CD4-positive, alpha-beta T cell treated with Interleukin-17A for 4 hours (primary cell): ENCODE data around the gene NAA10.

Source experiments
- DNase-seq: peaks from one replicate; pipeline ENCODE4 v3.0.0-alpha.2; 2020; ENCODE audit warnings: mixed read lengths

NAA10 gene

GRCh38 chrX:153927922-153928760, 6.7 kb downstream of the NAA10 start:
- DNase-seq, result peak; percentile 97

DNA sequence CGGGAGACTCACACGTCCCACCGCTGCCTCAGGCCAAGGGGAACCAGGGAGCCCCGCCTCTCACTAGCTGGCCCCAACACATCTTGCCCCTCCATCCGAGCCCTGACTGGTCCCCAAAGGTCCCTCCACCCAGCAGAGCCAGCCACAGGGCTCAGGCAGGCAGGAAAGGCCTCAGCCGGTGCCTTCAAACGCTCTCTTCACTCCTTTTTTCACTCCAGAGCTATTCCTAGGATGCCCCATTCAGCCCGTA, 7.2 kb downstream of the NAA10 start:
- DNase-seq, result no peak

GRCh38 chrX:153926858-153927671, 7.8 kb downstream of the NAA10 start:
- DNase-seq, result peak; percentile 80

GRCh38 chrX:153926552-153926857, 8.3 kb downstream of the NAA10 start:
- DNase-seq, result no peak

GRCh38 chrX:153925739-153926551, 8.9 kb downstream of the NAA10 start, which contains the start of gene ARHGAP4:
Gene ARHGAP4, minus strand, starts transcription at chrX:153926264. Its CDS starts 62 bp downstream, at chrX:153926202.
- peak; percentile 59 for DNase-seq

- DNase-seq, result no peak
Observed at GRCh38 chrX:153925387-153925738, 9.5 kb downstream of the NAA10 start.

- peak; percentile 62 for DNase-seq
Observed at GRCh38 chrX:153924149-153924861, 10.5 kb downstream of the NAA10 start.

GRCh38 chrX:153922932-153923857, 11.6 kb downstream of the NAA10 start:
- peak; percentile 45 for DNase-seq

DNA sequence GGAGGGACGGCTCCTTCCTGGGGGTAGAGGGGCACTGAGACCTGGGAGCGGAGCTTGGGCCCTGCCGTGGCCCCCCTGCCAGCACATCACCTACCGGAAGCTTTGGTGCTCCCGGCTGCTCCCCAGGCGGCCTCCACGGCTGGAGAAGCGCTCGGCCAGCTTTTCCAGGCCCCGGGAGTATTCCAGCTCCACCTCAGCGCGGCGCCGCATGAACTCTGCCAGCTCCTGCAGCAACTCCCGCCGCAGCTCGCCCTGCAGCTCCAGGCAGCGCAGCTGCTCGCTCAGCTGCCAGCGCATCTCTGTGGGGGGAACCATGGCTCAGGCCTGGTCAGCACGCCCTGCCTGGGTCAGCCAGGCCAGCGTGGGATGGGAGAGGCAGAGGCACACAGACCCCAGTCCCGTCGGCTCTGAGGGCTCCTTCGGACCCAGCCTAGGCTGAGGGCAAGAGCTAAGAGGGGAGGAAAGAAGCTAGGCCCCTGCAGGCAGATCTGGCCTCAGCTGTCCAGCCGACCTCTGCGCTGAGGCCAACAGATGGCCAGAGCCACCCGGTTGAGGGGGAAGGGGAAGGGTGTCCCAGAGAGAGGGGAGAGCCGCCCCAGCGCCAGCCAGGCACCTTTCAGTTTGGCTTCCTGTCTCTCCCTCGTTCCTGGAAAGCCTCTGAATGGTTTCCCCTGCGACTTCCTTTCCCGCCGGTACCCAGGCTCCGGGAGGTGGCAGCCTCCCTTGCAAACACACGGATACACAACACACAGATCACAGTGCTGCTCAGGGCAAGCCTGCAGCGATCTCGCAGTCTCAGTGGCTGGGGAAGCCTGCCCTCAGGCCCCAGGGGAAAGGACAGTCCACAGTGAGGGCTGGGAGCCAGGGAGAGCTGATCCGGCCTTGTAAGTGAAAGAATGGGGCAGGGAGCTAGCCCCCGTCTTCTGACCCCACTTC, 13.1 kb downstream of the NAA10 start:
- peak; percentile 36 for DNase-seq

DNA sequence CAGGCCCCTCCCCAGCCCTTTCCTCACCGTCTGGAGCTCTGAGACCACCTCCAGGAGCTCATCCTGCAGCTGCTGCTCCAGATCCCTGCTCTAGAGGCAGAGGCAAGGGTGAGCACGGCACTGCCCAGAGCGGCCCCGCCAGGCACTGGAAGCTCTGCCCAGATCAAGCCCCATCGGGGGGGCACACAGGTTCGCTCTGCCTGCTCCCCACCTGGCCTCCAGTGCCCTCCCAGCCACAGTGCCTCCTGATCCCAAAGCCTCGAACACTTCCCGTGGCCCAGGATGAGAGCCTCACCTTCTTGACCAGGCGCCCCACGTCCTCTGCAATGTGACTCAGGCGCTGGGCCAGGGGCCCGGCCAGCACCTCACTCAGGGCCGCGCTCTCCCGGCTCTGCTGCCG, 13.8 kb downstream of the NAA10 start:
- DNase-seq, result no peak

DNA sequence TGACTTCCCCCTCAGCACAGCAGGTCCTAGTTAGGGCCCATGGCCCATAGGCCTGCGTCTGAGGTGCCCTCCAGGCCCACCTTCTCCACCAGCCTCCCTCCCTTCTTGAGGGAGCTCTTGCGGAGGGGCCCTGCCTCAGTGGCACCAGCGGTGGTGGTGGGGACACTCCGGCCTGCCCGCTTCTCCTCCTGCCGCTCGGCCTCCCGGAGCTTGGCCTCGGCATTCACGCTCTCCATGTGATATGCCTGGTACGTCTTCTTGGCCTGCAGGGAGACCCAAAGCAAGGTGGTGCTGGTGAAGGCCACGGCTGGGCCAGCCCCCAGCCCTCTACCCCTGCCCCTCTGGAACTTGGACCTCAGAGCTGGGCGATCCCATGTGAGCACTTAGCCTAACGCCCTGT, 14.3 kb downstream of the NAA10 start:
- DNase-seq, result no peak

DNA sequence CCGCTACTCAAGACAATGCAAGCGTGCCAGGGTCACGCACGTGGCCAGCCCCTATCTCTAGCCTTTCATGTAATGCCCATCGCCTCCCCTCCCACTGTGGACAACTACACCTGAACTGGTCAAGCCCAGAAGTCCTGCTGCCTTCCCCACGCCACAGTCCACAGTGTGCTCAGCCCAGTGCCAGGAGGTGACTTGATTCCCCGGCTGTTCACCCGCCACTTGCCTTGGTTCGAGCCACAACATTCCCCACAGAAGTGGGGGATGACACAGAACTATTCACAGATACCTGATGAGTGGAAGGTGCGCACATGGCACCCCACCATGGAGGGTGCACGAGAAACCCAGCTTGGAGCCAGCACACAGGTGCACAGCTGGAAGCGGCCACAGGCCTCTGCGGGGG, 15.6 kb downstream of the NAA10 start:
- DNase-seq, result no peak

DNA sequence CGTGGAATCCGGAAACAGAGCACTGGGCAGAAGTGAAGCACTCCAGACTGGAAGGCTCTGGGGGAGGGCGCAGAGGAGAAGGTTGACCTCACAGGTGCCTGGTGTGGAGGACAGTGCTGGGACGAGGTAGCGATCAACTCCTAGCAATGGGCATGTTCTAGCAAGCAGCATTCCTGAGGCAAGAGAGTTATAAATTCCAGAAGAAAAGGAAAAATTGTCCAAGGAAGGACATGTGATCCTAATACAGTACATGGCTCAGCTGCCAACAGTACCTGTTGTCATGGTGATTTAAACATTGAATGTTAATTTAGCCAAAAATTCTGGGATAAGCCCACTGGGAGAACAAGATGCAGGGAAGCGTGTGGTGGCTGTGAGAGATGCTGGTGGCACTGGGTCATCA, 17.0 kb downstream of the NAA10 start:
- DNase-seq, result peak; percentile 0

DNA sequence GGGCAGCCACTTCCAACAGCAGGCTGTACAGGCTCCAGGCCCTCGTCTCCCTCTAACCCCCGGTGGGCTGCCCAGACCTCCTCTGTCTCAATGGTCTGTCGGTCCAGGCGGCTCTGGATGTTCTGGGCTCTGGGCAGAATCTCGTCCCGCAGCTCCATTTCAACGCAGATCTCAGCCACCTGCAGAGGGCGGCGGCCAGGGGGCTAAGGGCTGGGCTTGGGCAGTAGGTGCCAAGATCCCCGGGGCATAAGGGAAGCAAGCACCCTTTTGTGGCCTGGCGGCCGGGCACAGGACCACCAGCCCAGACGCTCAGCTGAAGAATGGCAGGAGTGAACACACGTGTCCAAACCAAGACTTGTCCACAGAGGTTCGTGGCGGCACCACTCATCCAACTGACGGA, 21.1 kb downstream of the NAA10 start:
- DNase-seq, result no peak

GRCh38 chrX:153913211-153913610, 21.6 kb downstream of the NAA10 start:
- no peak for DNase-seq

DNA sequence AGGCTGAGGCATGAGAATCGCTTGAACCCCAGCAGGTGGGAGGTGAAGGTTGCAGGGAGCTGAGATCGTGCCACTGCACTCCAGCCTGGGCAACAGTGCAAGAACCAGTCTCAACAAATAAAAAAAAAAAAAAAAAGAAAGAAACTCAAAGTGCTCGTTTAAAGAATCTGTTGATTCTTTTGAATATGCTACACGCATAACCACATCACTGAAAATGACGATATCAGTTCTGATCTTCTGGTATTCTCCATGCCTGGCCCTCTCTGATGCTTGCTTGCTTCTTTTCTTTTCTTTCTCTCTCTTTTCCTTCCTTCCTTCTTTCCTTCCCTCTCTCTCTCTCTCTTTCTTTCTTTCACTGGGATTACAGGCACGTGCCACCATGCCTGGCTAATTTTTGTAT, 23.0 kb downstream of the NAA10 start:
- DNase-seq, result no peak

GRCh38 chrX:153910446-153910845, 24.4 kb downstream of the NAA10 start:
- DNase-seq, result no peak

GRCh38 chrX:153909980-153910360, 24.9 kb downstream of the NAA10 start:
- no peak for DNase-seq

DNA sequence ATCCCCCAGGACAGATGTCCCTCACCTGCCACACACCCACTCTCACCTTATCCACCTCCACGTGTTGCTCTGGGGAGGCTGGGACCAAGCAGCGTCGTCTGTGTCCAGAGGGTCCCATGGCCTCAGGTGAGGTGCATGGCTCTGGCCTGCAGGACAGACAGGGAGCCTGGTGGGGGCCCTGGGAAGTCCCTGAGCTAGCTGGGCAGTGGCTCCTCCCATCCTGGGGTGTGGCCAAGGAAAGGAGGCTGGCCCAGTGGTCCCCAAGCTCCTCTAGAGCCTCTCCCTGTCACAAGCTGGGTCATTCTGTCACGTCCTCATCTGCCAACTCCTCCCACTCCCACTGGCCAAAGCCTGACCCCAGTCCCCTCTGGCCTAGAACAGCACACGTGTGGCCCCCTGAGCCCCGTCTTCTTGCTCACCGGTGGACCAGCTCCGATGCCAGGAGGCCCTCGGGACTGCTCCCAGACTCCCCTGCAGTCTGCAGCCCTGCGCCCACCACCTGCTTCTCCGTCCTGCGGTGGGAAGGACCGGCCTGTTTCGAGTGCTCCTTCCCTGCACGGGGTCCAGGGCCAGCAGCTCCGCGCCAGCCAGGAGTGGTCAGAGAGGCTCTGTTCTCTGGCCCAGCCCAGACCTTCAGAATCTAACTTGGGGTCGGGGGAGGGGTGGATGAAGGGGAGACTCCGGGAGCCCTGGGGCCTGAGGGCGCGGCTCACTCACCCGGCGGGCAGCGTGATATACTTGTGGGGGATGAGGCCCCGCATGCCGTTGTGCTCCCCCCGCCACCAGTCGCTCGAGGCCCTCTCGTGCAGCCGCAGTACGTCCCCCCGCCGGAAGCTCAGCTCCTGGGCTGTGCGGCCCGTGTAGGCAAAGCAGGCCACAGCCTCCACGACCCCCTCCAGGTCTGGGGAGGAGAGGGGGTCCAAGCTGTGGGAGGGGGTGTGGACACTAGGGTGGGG, 25.5 kb downstream of the NAA10 start:
- no peak for DNase-seq
